ENCODE data around the gene SMO. TPM values are rescaled to one million over a fixed set of nuclear protein-coding genes. Genes with fewer than 3 reads are reported as not detected.
A peak's percentile ranks its signal among the peaks of the same experiment; 100 is the strongest.

SMO gene
- polyA plus RNA-seq, 3 donors = 0.07 TPM; not detected in 2

DNA sequence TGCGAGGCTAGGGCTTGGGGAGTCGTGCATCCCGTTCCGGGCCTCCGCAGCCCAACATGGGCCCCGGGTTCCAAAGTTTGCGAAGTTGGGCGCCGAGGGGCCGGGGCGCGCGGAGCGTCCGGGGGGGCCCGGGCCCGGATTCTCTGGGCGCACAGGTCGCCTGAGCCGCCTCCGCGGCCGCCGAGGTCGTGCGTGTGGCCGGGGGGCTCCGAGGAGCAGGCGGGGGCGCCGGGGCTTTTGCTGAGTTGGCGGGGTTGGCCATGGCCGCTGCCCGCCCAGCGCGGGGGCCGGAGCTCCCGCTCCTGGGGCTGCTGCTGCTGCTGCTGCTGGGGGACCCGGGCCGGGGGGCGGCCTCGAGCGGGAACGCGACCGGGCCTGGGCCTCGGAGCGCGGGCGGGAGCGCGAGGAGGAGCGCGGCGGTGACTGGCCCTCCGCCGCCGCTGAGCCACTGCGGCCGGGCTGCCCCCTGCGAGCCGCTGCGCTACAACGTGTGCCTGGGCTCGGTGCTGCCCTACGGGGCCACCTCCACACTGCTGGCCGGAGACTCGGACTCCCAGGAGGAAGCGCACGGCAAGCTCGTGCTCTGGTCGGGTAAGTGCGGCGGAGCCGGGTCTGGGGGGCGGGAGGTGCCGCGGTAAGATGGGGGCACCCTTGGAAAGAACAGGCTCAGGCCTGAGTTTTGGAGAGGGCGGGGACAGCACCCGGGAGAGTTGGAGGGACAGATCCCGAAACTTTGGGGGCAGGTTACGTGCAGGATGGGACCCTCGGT is 643 bp downstream of the SMO start:
- Mint-ChIP-seq H3K36me3 (peaks cover 4 to 12% of the 10 kb centered on the region in 2 donors), H3K27me3 (ENCODE audit: low read depth in 3 of 3) (peaks cover 44 to 54% (median 49%) of the 10 kb centered on the region in 3 donors), H3K4me1 (peaks cover 21% of the 10 kb centered on the region), H3K4me3 (peak overlapping the region; percentile 83 to 90), H3K27ac (no peak overlapping the region), H3K9me3 (peaks cover 0 to 8% (median 7%) of the 10 kb centered on the region in 7 donors)
- Histone ChIP-seq H3K9ac (ENCODE audit: insufficient read depth, low read length, poor library complexity, severe bottlenecking) (peak overlapping the region; percentile 61), H4K20me1 (ENCODE audit: insufficient read depth, low read length) (no peaks in the 10 kb centered on the region), H3K4me3 (replicated peaks in 1 of 3; ENCODE audit: low read depth in 2 of 3, low read length in 3 of 3) (peak overlapping the region; percentile 25 to 78 (median 37)), H2AFZ (ENCODE audit: insufficient read depth, low read depth, low read length, poor library complexity, severe bottlenecking) (peak overlapping the region; percentile 89), H3K27me3 (ENCODE audit: control insufficient read depth in 2 of 2, insufficient read depth in 2 of 2, low read length in 2 of 2) (peaks cover 35 to 43% of the 10 kb centered on the region in 2 donors), H3K36me3 (replicated peaks in 1 of 2; ENCODE audit: control insufficient read depth in 1 of 2, insufficient read depth in 2 of 2, low read length in 2 of 2) (no peaks in the 10 kb centered on the region), H3K27ac (ENCODE audit: low read depth in 1 of 2, low read length in 2 of 2) (no peak overlapping the region), H3K4me1 (ENCODE audit: control insufficient read depth in 1 of 2, insufficient read depth in 2 of 2, low read length in 2 of 2) (peaks cover 12 to 18% of the 10 kb centered on the region in 2 donors), H3K79me2 (ENCODE audit: insufficient read depth, low read length) (no peaks in the 10 kb centered on the region), H3K4me2 (replicated peaks; ENCODE audit: extremely low read depth, low read length, poor library complexity, severe bottlenecking) (peak overlapping the region; percentile 90), H3K9me3 (replicated peaks in 1 of 2; ENCODE audit: control insufficient read depth in 1 of 2, insufficient read depth in 1 of 2, low read length in 2 of 2) (peaks cover 0 to 3% of the 10 kb centered on the region in 2 donors)
- peak in 1 of 3 donors; percentile 27 for DNase-seq
- TF ChIP-seq, protein P1, sequence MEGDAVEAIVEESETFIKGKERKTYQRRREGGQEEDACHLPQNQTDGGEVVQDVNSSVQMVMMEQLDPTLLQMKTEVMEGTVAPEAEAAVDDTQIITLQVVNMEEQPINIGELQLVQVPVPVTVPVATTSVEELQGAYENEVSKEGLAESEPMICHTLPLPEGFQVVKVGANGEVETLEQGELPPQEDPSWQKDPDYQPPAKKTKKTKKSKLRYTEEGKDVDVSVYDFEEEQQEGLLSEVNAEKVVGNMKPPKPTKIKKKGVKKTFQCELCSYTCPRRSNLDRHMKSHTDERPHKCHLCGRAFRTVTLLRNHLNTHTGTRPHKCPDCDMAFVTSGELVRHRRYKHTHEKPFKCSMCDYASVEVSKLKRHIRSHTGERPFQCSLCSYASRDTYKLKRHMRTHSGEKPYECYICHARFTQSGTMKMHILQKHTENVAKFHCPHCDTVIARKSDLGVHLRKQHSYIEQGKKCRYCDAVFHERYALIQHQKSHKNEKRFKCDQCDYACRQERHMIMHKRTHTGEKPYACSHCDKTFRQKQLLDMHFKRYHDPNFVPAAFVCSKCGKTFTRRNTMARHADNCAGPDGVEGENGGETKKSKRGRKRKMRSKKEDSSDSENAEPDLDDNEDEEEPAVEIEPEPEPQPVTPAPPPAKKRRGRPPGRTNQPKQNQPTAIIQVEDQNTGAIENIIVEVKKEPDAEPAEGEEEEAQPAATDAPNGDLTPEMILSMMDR (IDR thresholded peaks at IDR 0.05) = no peak
- under 1% methylated on average over 83 of the region's 83 CpGs for WGBS (ENCODE audit: insufficient coverage)
- intact Hi-C loops (cut with micrococcal nuclease) = no loop called here

DNA sequence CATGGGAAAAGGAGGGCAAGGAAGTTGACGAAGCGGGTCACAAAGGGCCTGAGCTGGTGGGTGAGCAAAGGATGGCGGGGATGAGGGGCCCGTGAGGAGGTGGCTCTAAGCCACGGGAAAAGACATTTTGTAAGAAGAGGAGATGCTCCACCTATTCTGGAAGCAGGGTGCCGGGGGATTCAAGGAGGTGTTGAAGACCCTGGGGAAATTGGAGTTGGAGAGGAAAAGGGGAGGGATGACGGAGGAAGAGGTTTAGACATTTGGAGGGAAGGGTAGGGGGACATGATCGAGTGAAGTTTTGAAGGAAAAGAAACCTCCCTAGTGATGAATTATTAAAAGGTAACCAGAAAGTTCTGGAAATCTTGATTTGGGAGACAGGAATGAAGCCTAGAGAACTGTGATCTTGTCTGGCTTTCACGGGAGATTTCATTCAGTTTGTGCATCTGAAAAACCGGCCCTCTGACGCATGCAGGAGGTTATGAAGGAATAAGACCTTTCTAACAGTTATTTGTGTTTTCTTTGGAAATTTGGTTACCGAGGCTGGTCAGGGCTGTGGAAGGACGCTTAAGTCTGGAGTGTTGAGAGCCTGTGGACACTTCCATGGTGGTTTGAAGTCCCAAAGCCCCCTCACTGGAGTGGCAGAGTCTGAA is 1.4 kb downstream of the SMO start:
- peaks cover 0 to 8% (median 7%) of the 10 kb centered on the region in 7 donors for H3K9me3 Mint-ChIP-seq
- no peak for DNase-seq
- H3K4me3 ChIP-seq (replicated peaks in 1 of 3; ENCODE audit: low read depth in 2 of 3, low read length in 3 of 3) = peak overlapping the region in 2 of 3 experiments; percentile 25 to 78
- 36% methylated on average over 8 of the region's 13 CpGs for WGBS (ENCODE audit: insufficient coverage)
- H3K9ac ChIP-seq (ENCODE audit: insufficient read depth, low read length, poor library complexity, severe bottlenecking) = peak overlapping the region; percentile 61
- H3K36me3 Mint-ChIP-seq = peaks cover 4 to 12% of the 10 kb centered on the region in 2 donors
- no peaks in the 10 kb centered on the region for H3K79me2 ChIP-seq (ENCODE audit: insufficient read depth, low read length)
- TF ChIP-seq, protein P1 (IDR thresholded peaks at IDR 0.05) = no peak
- H3K27me3 Mint-ChIP-seq (ENCODE audit: low read depth in 3 of 3) = peaks cover 44 to 54% (median 49%) of the 10 kb centered on the region in 3 donors
- H3K4me1 ChIP-seq (ENCODE audit: control insufficient read depth in 1 of 2, insufficient read depth in 2 of 2, low read length in 2 of 2) = peaks cover 12 to 18% of the 10 kb centered on the region in 2 donors
- no peaks in the 10 kb centered on the region for H4K20me1 ChIP-seq (ENCODE audit: insufficient read depth, low read length)
- peak overlapping the region; percentile 90 for H3K4me2 ChIP-seq (replicated peaks; ENCODE audit: extremely low read depth, low read length, poor library complexity, severe bottlenecking)
- H3K4me1 Mint-ChIP-seq = peaks cover 21% of the 10 kb centered on the region
- H3K36me3 ChIP-seq (replicated peaks in 1 of 2; ENCODE audit: control insufficient read depth in 1 of 2, insufficient read depth in 2 of 2, low read length in 2 of 2) = no peaks in the 10 kb centered on the region
- H3K27ac ChIP-seq (ENCODE audit: low read depth in 1 of 2, low read length in 2 of 2) = no peak overlapping the region
- H3K9me3 ChIP-seq (replicated peaks in 1 of 2; ENCODE audit: control insufficient read depth in 1 of 2, insufficient read depth in 1 of 2, low read length in 2 of 2) = peaks cover 0 to 3% of the 10 kb centered on the region in 2 donors
- peaks cover 35 to 43% of the 10 kb centered on the region in 2 donors for H3K27me3 ChIP-seq (ENCODE audit: control insufficient read depth in 2 of 2, insufficient read depth in 2 of 2, low read length in 2 of 2)
- H3K27ac Mint-ChIP-seq = no peak overlapping the region
- peak overlapping the region; percentile 89 for H2AFZ ChIP-seq (ENCODE audit: insufficient read depth, low read depth, low read length, poor library complexity, severe bottlenecking)
- H3K4me3 Mint-ChIP-seq = peak overlapping the region; percentile 70 to 90
- intact Hi-C loops (cut with micrococcal nuclease) = no loop called here
